GM21529 (cell line): ENCODE data around the gene XPO6.
A peak's percentile ranks its signal among the peaks of the same experiment; 100 is the strongest.
"Not testable (repeated sequence)": the region's sequence is repeated elsewhere in the genome, so short reads cannot be mapped to it uniquely, and the experiment has no call there.

Experiments
- ATAC-seq: cut with Tn5 transposase; IDR thresholded peaks from one replicate; pipeline ENCODE4 v1.9.1; 2021; ENCODE audit not compliant: unreplicated experiment

XPO6 gene

GRCh38 chr16:28211758-28212531, at the start of gene XPO6:
TSS of gene XPO6 (minus strand) at chr16:28211965. CDS start at chr16:28211368, 597 bp downstream.
- ATAC-seq = peak; percentile 80

GRCh38 chr16:28260193-28260592, 48.4 kb upstream of the XPO6 start:
- no peak for ATAC-seq

GRCh38 chr16:28259781-28260150, 48.0 kb upstream of the XPO6 start:
- ATAC-seq = no peak

DNA sequence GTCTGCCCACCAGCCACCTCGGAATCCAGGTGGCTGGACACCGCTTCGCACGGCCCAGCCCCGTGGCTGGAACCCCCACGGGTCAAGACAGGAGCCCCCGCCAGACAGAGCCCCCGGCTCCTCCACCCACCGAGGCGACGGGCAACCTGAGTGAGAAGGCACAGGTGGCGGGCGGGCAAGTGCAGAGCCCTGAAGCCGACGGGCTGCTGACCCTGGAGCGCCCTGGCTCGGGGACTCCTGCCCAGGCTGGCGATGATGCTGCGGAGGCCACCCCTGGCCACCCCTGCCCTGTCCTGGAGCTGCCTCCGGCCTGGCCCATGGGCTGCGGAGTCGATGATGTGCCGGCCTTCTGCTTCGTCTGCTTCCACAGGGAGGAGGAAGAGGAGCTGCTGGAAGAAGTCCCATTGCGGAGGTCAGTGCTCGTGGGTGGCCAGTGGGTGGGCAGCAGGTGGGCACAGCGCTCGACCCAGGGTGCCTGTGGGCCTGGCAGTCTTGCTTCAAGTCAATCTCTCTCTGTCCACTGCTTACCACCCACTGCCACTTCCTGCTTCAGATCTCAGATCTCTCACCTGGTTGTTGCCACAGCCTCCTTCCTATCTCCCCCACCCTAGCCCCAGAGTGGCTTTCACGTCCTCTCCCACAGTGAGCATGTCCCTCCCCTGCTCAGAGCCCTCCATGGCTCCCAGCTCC, 47.5 kb upstream of the XPO6 start:
- no peak for ATAC-seq

DNA sequence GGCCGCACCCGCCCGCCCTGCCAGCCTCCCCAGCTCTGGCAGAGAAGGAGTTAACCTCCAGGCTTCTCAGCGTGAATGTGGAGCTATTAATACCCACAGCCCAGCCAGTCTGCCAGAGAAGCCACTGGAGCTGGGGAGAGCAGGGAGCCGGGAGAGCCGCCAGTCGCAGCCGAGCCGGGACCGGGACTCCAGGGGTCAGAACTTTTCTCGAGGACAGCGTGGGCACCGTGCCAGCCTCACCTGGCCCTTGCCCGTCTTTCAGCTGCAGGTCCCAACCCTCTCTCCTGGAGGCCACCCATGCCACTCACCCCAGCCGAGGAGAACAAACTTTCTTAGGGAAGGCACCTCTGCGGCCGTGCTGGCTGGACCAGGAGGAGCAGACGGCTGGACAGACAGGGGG, 46.8 kb upstream of the XPO6 start:
- no peak for ATAC-seq

DNA sequence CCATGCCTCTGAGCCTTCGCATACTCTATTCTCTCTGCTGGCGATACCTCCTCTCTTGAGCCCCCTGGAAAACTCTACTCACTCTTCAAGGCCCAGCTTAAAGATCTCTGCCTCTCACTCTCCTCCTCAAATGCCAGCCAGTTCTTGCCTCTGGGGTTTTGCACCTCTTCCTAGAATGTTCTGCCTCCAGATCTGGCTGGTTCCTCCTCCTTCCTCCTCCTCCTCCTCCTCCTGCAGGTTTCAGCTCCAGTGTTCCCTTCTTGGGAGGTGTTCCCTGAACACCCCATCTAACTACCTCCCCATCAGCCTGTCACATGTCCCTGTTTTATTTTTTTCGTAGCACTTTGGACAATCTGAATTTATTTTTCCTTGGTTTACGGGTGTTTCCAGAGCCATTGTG, 45.5 kb upstream of the XPO6 start:
- ATAC-seq = no peak

- ATAC-seq = no peak
Observed at GRCh38 chr16:28255838-28256237, 44.1 kb upstream of the XPO6 start.

DNA sequence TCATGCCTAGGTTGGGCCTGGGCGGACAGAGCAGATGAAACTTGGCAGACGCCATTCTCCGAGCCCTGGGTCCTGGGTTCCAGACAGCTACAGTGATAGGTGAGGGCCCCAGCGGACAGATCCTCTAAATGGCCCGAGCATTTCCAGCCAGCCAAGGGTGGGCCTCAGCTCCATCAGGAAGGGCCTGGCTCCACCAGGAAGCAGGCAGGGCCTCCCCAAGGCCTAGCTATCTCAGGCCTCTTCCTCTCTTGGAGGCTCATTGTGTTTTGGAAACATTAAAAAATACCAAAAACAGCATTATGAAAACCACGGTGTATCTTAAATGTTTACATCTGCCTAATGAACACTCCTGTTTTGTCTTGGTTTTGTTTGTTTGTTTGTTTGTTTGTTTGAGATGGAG, 42.4 kb upstream of the XPO6 start:
- no peak for ATAC-seq

GRCh38 chr16:28250999-28251398, 39.2 kb upstream of the XPO6 start:
- ATAC-seq = no peak

DNA sequence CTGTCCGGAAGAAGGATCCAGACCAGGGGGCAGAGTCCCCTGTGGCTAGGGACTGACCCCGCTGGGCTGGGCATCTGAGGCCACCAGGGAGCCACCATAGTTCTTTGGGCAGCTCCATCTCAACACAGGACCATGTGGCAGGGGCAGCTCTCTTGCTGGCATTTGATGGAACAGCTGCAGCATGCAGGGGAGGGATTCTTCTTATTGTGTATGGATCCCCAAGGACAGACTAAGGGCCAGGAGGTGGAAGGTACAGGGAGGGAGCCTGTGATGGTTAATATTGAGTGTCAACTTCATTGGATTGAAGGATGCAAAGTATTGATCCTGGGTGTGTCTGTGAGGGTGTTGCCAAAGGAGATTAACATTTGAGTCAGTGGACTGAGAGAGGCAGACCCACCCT, 37.7 kb upstream of the XPO6 start:
- ATAC-seq = not testable (repeated sequence)

DNA sequence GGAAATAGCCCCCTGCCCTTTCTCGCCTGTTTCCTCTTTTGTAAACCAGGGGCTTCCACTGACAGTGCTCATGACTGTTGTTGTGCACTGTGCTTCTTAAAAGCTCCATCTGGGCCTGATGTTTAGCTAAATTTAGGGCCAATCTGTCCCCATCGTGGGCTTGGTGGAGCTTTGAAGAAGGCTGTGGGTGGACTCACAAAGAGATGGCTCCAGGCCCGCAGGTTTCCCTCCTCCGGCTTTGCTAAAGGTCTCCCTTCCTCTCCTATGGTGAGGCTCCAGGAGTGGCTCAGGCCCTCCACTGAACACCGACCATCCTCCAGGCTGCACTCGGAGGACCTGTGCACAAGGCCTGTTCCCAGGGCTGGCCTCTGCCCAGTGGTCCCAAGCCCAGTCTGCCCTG, 30.2 kb upstream of the XPO6 start:
- ATAC-seq = no peak

DNA sequence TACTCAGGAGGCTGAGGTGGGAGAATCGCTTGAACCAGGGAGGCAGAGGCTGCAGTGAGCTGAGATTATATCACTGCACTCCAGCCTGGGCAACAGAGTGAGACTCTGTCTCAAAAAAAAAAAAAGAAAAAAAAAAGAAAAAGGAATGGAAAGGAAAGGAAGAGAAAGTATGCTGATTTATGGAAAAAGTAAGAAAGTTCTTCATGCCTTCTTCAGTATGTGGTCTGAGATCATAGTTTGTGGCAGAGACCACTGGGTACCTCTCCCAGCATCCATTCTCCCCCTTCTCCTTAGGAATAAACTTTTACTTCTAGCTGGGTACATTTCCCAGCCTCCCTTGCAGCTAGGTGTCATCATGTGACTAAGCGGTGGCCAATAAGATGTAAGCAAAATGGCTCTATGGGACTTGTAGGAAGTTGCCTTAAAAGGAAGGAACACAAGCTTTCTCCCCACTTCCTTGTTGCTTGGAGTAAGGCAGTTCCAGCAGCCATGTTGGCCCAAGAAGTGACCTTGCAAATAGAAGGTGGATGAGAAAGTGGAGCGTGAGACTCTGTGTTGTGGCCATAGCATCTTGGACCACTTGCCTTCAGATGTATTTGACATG, 26.1 kb upstream of the XPO6 start:
- no peak for ATAC-seq

DNA sequence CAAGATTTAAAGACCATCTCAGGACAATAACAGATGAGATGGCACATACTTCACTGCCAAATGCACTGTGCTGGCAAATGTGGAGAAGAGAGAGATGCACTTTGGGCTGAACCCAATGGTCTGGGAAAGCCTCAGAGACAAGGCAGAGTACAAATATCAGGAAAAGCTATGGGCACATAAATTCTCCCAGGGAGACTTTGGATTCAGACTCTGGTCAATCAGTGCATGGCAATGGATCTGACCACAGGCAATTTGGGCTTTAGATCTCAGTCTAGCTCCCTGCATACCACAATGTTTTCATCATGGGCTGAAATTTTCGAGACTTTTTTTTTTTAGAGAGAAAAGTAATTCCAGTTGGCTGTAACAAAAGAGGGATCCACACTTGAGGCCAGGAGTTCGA, 20.0 kb upstream of the XPO6 start:
- no peak for ATAC-seq

- ATAC-seq = not testable (repeated sequence)
Observed at GRCh38 chr16:28223909-28224308, 12.1 kb upstream of the XPO6 start.

GRCh38 chr16:28219777-28220176, 8.0 kb upstream of the XPO6 start:
- ATAC-seq = not testable (repeated sequence)

DNA sequence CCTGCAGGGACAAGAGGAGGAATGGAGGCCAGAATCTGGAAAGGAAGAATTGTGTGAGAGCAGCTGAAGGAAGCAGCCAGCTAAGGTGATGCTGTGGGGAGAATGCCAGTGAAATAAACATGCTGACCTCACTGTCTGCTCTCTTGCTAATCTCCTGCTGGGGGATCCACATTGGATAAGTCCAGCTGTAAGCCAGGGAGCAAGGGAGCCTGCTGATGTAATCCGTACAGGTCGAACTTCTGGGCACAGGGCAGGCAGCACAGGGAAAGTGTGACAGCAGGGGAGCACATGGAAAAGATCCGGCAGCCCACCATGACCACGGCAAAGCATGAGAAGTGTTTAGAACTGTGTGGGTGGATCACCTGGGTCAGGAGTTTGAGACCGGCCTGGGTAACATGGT, 7.5 kb upstream of the XPO6 start:
- no peak for ATAC-seq

- peak; percentile 78 for ATAC-seq
Observed at GRCh38 chr16:28218109-28218508, 6.3 kb upstream of the XPO6 start.

DNA sequence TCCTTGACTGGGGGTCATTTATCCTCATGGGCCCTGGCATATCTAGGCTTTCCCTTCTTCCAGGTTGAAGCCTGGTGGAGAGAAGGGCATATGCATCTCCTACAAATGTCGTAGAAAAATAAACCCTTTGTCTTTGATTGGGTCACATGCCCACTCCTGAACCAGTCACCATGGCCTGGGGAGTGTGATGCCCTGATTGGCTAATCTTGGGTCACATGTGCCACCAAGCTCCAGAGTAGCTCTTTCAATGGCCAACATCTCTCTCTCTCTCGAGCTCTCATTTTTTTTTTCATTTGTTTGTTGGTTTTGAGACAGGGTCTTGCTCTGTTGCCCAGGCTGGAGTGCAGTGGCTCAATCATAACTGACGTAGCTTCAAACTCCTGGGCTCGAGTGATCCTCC, 5.6 kb upstream of the XPO6 start:
- ATAC-seq = no peak

DNA sequence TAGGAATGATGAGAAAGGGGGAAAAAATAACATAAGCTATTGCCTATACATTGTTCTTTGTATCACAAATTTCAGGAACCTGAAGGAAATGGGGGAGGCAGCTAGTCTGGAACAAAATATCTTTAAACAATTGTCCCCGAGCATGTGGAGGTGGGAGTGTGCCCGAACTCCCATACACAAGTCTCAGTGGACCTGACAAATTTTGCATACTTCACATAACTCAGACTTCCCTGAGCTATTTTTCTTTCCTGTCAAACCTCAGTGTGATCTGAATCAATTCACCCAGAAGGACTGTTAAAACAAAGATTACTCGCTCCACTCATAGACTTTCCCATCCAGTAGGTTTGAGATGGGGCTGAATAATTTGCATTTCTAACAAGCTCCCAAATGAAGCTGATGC, 1.6 kb upstream of the XPO6 start:
- ATAC-seq = no peak

GRCh38 chr16:28212532-28212873, 738 bp upstream of the XPO6 start:
- ATAC-seq = no peak

DNA sequence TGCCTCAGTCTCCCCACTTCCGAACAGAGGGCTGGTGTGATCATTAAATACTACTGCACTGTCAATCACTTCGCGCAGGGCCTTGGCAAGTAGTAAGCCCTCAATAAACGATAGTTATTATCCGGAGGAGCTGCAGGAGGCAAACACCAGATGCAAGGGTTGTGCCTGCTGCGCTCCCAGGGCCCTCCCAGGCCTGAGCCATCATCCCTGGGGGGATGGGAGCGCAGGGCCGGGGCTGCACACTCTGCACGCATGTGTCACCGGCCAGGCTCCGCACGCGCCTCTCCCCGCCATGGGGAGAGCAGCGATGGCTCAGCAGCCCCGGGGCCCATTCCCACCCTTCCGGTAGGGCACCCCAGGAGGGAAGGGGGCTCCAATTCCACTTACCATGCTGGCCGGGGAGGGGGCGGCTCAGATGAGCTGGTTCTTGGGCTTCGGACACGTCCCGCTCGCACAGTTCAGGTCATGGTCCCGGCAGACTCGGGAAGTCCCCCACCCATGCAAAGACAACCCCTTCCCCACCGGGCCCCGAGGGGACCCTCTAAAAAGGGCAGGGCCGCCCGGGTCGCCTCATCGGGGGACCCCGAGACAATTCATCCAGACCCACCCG, 681 bp downstream of the XPO6 start:
- ATAC-seq = peak; percentile 43

DNA sequence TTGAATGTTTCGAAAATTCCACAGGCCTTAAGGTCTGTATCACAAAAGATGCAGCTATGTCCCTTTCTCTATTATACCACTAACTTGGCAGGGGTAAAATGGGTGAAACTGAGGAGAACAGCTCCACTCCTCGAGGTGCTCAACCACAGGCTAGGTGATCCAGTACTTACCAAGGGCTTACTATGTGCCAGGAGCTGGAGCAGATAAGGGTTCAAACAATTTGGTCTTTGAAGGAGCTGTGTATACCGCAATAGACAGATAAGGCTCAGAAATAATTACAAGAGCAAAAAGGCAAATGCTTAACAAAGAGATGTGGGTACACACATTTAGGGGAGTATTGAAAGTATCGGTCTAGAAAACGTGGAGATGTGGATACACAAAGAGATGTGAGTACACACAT, 1.5 kb downstream of the XPO6 start:
- no peak for ATAC-seq
